SK-N-SH (cell line): Measurements from ENCODE around the gene TCP10L. TPM values are rescaled to one million over a fixed set of nuclear protein-coding genes. Genes with fewer than 3 reads are reported as not detected.

Experiments
- CTCF ChIA-PET: fragments of 300-600, 350-600 bp; formaldehyde crosslinking; extraction: SDS; loops from one replicate; lab custom pipeline; 2021; lab: Yijun Ruan, JAX
- POLR2A ChIA-PET: fragments of 350-600 bp; sonication (Branson Sonifier 250); formaldehyde crosslinking; extraction: SDS; loops from one replicate; lab custom pipeline; 2020; ENCODE audit warnings: antibody characterized with exemption, inconsistent platforms; lab: Yijun Ruan, JAX
- DNase-seq: peaks from one replicate; pipeline ENCODE4 v3.0.0; 2012
- H2AFZ ChIP-seq: fragments of 200-600 bp; sonication (generic); 2 replicates; pipeline ENCODE4 v1.8.1; 2016; ENCODE audit warnings: antibody characterized with exemption, mild to moderate bottlenecking, low read depth
- H3F3A ChIP-seq: fragments of 200-600 bp; sonication (generic); replicated peaks from 2 replicates; pipeline ENCODE3; 2016; ENCODE audit warnings: antibody characterized with exemption, mild to moderate bottlenecking; ENCODE audit not compliant: insufficient read depth
- H3K27ac ChIP-seq, 2 experiments: fragments of 200-500 bp in 1 of 2; fragments of 200-600 bp in 1 of 2; sonication (Bioruptor generic) in 1 of 2; sonication (generic), shearing (Covaris generic) in 1 of 2; 2 replicates each; pipeline versions ENCODE4 v1.5.1 to v1.6.1; 2014 to 2016; ENCODE audit warnings: low read depth in 2 of 2, inconsistent platforms in 1 of 2, low read length in 1 of 2, mild to moderate bottlenecking in 1 of 2, mixed read lengths in 1 of 2
- H3K27me3 ChIP-seq: fragments of 200-600 bp; sonication (generic), shearing (Covaris generic); 2 replicates; pipeline ENCODE4 v1.6.1; 2016; ENCODE audit warnings: mixed run types; ENCODE audit not compliant: insufficient read depth
- H3K36me3 ChIP-seq, 2 experiments: fragments of 200-500 bp in 1 of 2; fragments of 200-600 bp in 1 of 2; sonication (Bioruptor generic) in 1 of 2; sonication (generic) in 1 of 2; replicated peaks in 1 of 2; 2 replicates each; pipeline versions ENCODE3 to v1.5.1; 2014 to 2016; ENCODE audit warnings: low read length in 1 of 2, mild to moderate bottlenecking in 1 of 2; ENCODE audit not compliant: insufficient read depth in 2 of 2, control insufficient read depth in 1 of 2
- H3K4me1 ChIP-seq, 2 experiments: fragments of 200-500 bp in 1 of 2; fragments of 200-600 bp in 1 of 2; sonication (Bioruptor generic) in 1 of 2; sonication (generic), shearing (Covaris generic) in 1 of 2; 2 replicates each; pipeline versions ENCODE4 v1.5.1 to v1.6.1; 2014 to 2016; ENCODE audit warnings: low read depth in 1 of 2, low read length in 1 of 2, mixed run types in 1 of 2; ENCODE audit not compliant: insufficient read depth in 2 of 2, control insufficient read depth in 1 of 2
- H3K4me2 ChIP-seq: fragments of 200-600 bp; sonication (generic), shearing (Covaris generic); 2 replicates; pipeline ENCODE4 v1.6.1; 2017; ENCODE audit warnings: mixed run types
- H3K4me3 ChIP-seq, 2 experiments: fragments of 200-500 bp in 1 of 2; fragments of 200-600 bp in 1 of 2; sonication (Bioruptor generic) in 1 of 2; sonication (generic), shearing (Covaris generic) in 1 of 2; 2 replicates each; pipeline versions ENCODE4 v1.5.1 to v1.8.1; 2014 to 2016; ENCODE audit warnings: low read depth in 2 of 2, inconsistent platforms in 1 of 2, low read length in 1 of 2, mild to moderate bottlenecking in 1 of 2, mixed read lengths in 1 of 2, moderate library complexity in 1 of 2
- H3K79me2 ChIP-seq: fragments of 200-600 bp; sonication (generic); 2 replicates; pipeline ENCODE4 v1.8.1; 2017; ENCODE audit warnings: mild to moderate bottlenecking; ENCODE audit not compliant: insufficient read depth
- H3K9ac ChIP-seq: fragments of 200-600 bp; sonication (generic); 2 replicates; pipeline ENCODE4 v1.6.1; 2017; ENCODE audit warnings: mixed run types
- H3K9me2 ChIP-seq: fragments of 200-600 bp; sonication (generic); 2 replicates; pipeline ENCODE4 v1.6.1; 2017; ENCODE audit warnings: mixed run types
- H3K9me3 ChIP-seq: fragments of 200-600 bp; sonication (generic); 2 replicates; pipeline ENCODE4 v1.6.1; 2017; ENCODE audit warnings: mixed run types, mild to moderate bottlenecking, moderate library complexity
- H4K20me1 ChIP-seq: fragments of 200-600 bp; sonication (generic); 2 replicates; pipeline ENCODE4 v1.6.1; 2017; ENCODE audit warnings: mild to moderate bottlenecking, mixed run types; ENCODE audit not compliant: insufficient read depth
- CHD2 ChIP-seq: fragments of 150-350 bp; IDR thresholded peaks from 2 replicates; pipeline ENCODE4 v1.6.1; 2018; ENCODE audit warnings: low read length; ENCODE audit not compliant: partially characterized antibody
- EZH2phosphoT487 ChIP-seq: fragments of 200-600 bp; sonication (generic); IDR thresholded peaks from 2 replicates; pipeline ENCODE4 v1.6.1; 2017; ENCODE audit warnings: low read depth, mixed run types, mild to moderate bottlenecking, antibody characterized with exemption, moderate library complexity, borderline replicate concordance
- FOSL2 ChIP-seq: IDR thresholded peaks from 2 replicates; pipeline ENCODE4 v1.4.0; 2012; ENCODE audit warnings: low read depth, mild to moderate bottlenecking, moderate library complexity, borderline replicate concordance
- FOXJ3 ChIP-seq: sonication (generic); formaldehyde crosslinking; IDR thresholded peaks from 2 replicates; pipeline ENCODE4 v1.5.1; 2020; ENCODE audit warnings: mild to moderate bottlenecking, missing genetic modification reagents
- FOXM1 ChIP-seq: IDR thresholded peaks from 2 replicates; pipeline ENCODE4 v1.4.0; 2012; ENCODE audit warnings: low read depth, mild to moderate bottlenecking
- GABPA ChIP-seq: IDR thresholded peaks from 2 replicates; pipeline ENCODE4 v1.4.0; 2012; ENCODE audit warnings: low read depth, mild to moderate bottlenecking
- MEF2A ChIP-seq: IDR thresholded peaks from 2 replicates; pipeline ENCODE4 v1.4.0; 2012; ENCODE audit warnings: low read depth, borderline replicate concordance
- NFIC ChIP-seq: IDR thresholded peaks from 2 replicates; pipeline ENCODE4 v1.4.0; 2012; ENCODE audit warnings: borderline replicate concordance
- NRF1 ChIP-seq: IDR thresholded peaks from 2 replicates; pipeline ENCODE4 v1.6.1; 2012; ENCODE audit warnings: low read depth, mild to moderate bottlenecking, low read length
- RAD21 ChIP-seq: IDR thresholded peaks from 2 replicates; pipeline ENCODE4 v1.6.1; 2012; ENCODE audit warnings: mild to moderate bottlenecking, low read length
- RCOR1 ChIP-seq: fragments of 150-350 bp; IDR thresholded peaks from 2 replicates; pipeline ENCODE4 v1.6.1; 2017; ENCODE audit warnings: antibody characterized with exemption, low read length
- SIN3A ChIP-seq: IDR thresholded peaks from 2 replicates; pipeline ENCODE4 v1.6.1; 2012; ENCODE audit warnings: low read depth, mild to moderate bottlenecking, low read length, moderate library complexity, borderline replicate concordance
- TEAD4 ChIP-seq: IDR thresholded peaks from 2 replicates; pipeline ENCODE4 v1.4.0; 2012; ENCODE audit warnings: mild to moderate bottlenecking, borderline replicate concordance; ENCODE audit not compliant: insufficient read depth
- YY1 ChIP-seq: IDR thresholded peaks from 2 replicates; pipeline ENCODE4 v1.4.0; 2012; ENCODE audit warnings: low read depth, mild to moderate bottlenecking
- WGBS: methylation state at CpG from one replicate; pipeline ENCODE4 v1.1.6; 2017; ENCODE audit warnings: low lambda C conversion rate; 5-methylcytosine and 5-hydroxymethylcytosine counted together
- polyA plus RNA-seq, 3 experiments: library from polyadenylated mRNA; depleted of rRNA; stranded (reverse); fragments of >200 nt; gene quantifications; 2 replicates each; pipeline ENCODE4 v1.2.3, GENCODE V29; 2012
- TF ChIP-seq, protein P1 (sequence below): IDR thresholded peaks from 2 replicates; pipeline ENCODE4 v1.4.0; 2012; ENCODE audit warnings: low read depth
- TF ChIP-seq, protein P2 (sequence below): IDR thresholded peaks from 2 replicates; pipeline ENCODE4; 2012
- TF ChIP-seq, protein P3 (sequence below): IDR thresholded peaks from 2 replicates; pipeline ENCODE4 v1.6.1; 2012; ENCODE audit warnings: mild to moderate bottlenecking, low read depth, low read length, moderate library complexity
- TF ChIP-seq, protein P4 (sequence below): IDR thresholded peaks from 2 replicates; pipeline ENCODE4 v1.4.0; 2012; ENCODE audit warnings: low read depth, borderline replicate concordance

TCP10L gene
- polyA plus RNA-seq, 1 of the 3 experiments (the other 2 are of a cell fraction) = 0.33 TPM

DNA sequence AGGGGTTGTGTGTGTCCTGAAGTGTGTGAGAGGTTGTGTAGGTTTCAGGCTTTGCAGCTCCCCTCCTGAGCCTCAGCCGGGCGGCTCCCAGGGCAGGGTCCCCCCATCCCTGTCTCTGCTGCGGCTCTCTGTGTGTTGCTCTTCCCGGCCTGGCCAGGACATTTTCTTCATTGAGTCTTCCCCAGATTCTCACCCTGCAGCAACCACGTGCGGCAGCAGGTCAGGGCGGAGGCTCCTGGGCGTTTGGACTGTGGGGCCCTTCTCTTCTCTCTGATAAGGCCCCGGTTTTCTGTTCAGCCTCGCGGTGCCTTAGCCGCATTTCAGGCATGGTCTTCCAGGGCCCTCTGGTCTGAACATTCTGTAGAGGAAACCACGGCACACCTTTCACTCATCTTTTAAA is 1.8 kb upstream of the TCP10L start:
- Histone ChIP-seq H3K9me3 (no peaks in the 10 kb centered on the region), H3K79me2 (no peaks in the 10 kb centered on the region), H3K27me3 (no peaks in the 10 kb centered on the region), H3K9ac (no peak overlapping the region), H3K4me1 (no peaks in the 10 kb centered on the region), H3K4me2 (no peak overlapping the region), H4K20me1 (no peaks in the 10 kb centered on the region), H3K36me3 (no peaks in the 10 kb centered on the region), H3K27ac (no peak overlapping the region), H3F3A (no peaks in the 10 kb centered on the region), H3K9me2 (no peaks in the 10 kb centered on the region), H3K4me3 (no peak overlapping the region)
- TF ChIP-seq FOXM1 = no peak
- TF ChIP-seq YY1 = no peak
- TF ChIP-seq TEAD4 = no peak
- TF ChIP-seq, protein P1, sequence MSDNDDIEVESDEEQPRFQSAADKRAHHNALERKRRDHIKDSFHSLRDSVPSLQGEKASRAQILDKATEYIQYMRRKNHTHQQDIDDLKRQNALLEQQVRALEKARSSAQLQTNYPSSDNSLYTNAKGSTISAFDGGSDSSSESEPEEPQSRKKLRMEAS = no peak
- no peak for TF ChIP-seq CHD2
- TF ChIP-seq FOSL2 = no peak
- no peak for TF ChIP-seq RAD21
- TF ChIP-seq, all 33 proteins: peak for 0
- CTCF ChIA-PET = interaction anchor here (0.6 to 2.1 kb wide), 3 partner anchors 8 to 184 kb away, joined by 3 to 6 read pairs (median 3); no protein-coding TSS in a partner anchor
- 74% methylated on average over 9 of the region's 13 CpGs for WGBS
- DNase-seq = no peak
- POLR2A ChIA-PET = no interaction called here
- H2AFZ ChIP-seq = no peak overlapping the region

DNA sequence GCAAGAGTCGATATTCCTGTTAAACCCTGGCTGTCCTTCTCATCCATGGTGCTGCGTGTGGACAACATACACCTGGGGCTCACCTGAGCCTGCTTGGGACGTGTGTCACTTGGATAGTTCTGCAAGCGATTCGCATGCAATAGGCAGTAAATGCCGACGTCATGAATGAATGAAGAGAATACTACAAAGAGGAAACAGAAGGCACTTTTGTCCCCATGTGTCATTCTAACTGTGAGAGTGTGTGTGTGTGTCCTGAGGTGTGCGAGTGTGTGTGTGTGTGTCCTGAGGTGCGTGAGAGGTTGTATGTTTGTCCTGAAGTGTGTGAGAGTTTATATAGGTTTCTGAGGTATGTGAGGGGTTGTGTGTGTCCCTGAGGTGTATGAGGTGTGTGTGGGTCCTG is 647 bp upstream of the TCP10L start:
- 76% methylated on average over 9 of the region's 9 CpGs for WGBS
- Histone ChIP-seq H3K27me3 (no peaks in the 10 kb centered on the region), H3K9ac (no peak overlapping the region), H3K4me3 (no peak overlapping the region), H4K20me1 (no peaks in the 10 kb centered on the region)
- ChIA-PET CTCF (interaction anchor here (1.3 kb wide), 1 partner anchor 183 kb away, joined by 4 read pairs; no protein-coding TSS in a partner anchor), POLR2A (no interaction called here)
- no peak for DNase-seq
- TF ChIP-seq FOXJ3 (CRISPR knock-in tag) = no peak
- TF ChIP-seq, protein P1 = no peak
- no peak for TF ChIP-seq GABPA
- TF ChIP-seq RCOR1 = no peak
- no peak for TF ChIP-seq EZH2phosphoT487
- TF ChIP-seq, protein P2, sequence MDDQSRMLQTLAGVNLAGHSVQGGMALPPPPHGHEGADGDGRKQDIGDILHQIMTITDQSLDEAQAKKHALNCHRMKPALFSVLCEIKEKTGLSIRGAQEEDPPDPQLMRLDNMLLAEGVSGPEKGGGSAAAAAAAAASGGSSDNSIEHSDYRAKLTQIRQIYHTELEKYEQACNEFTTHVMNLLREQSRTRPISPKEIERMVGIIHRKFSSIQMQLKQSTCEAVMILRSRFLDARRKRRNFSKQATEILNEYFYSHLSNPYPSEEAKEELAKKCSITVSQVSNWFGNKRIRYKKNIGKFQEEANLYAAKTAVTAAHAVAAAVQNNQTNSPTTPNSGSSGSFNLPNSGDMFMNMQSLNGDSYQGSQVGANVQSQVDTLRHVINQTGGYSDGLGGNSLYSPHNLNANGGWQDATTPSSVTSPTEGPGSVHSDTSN = no peak
- TF ChIP-seq, protein P3, sequence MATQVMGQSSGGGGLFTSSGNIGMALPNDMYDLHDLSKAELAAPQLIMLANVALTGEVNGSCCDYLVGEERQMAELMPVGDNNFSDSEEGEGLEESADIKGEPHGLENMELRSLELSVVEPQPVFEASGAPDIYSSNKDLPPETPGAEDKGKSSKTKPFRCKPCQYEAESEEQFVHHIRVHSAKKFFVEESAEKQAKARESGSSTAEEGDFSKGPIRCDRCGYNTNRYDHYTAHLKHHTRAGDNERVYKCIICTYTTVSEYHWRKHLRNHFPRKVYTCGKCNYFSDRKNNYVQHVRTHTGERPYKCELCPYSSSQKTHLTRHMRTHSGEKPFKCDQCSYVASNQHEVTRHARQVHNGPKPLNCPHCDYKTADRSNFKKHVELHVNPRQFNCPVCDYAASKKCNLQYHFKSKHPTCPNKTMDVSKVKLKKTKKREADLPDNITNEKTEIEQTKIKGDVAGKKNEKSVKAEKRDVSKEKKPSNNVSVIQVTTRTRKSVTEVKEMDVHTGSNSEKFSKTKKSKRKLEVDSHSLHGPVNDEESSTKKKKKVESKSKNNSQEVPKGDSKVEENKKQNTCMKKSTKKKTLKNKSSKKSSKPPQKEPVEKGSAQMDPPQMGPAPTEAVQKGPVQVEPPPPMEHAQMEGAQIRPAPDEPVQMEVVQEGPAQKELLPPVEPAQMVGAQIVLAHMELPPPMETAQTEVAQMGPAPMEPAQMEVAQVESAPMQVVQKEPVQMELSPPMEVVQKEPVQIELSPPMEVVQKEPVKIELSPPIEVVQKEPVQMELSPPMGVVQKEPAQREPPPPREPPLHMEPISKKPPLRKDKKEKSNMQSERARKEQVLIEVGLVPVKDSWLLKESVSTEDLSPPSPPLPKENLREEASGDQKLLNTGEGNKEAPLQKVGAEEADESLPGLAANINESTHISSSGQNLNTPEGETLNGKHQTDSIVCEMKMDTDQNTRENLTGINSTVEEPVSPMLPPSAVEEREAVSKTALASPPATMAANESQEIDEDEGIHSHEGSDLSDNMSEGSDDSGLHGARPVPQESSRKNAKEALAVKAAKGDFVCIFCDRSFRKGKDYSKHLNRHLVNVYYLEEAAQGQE = no peak
- no peak for TF ChIP-seq NFIC
- TF ChIP-seq, protein P4, sequence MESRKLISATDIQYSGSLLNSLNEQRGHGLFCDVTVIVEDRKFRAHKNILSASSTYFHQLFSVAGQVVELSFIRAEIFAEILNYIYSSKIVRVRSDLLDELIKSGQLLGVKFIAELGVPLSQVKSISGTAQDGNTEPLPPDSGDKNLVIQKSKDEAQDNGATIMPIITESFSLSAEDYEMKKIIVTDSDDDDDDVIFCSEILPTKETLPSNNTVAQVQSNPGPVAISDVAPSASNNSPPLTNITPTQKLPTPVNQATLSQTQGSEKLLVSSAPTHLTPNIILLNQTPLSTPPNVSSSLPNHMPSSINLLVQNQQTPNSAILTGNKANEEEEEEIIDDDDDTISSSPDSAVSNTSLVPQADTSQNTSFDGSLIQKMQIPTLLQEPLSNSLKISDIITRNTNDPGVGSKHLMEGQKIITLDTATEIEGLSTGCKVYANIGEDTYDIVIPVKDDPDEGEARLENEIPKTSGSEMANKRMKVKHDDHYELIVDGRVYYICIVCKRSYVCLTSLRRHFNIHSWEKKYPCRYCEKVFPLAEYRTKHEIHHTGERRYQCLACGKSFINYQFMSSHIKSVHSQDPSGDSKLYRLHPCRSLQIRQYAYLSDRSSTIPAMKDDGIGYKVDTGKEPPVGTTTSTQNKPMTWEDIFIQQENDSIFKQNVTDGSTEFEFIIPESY = no peak
- no peak for TF ChIP-seq SIN3A
- no peak for TF ChIP-seq MEF2A
- no peak for TF ChIP-seq NRF1
- TF ChIP-seq, all 33 proteins: peak for 0
- Histone ChIP-seq H3K9me3 (no peaks in the 10 kb centered on the region), H3F3A (no peaks in the 10 kb centered on the region), H3K4me2 (no peak overlapping the region), H3K27ac (no peak overlapping the region), H3K4me1 (no peaks in the 10 kb centered on the region), H3K36me3 (no peaks in the 10 kb centered on the region), H3K79me2 (no peaks in the 10 kb centered on the region), H2AFZ (no peak overlapping the region), H3K9me2 (no peaks in the 10 kb centered on the region)
